Measurements from ENCODE around the gene SPOUT1. TPM values are rescaled to one million over a fixed set of nuclear protein-coding genes. Genes with fewer than 3 reads are reported as not detected.
"Not testable (repeated sequence)": the region's sequence is repeated elsewhere in the genome, so short reads cannot be mapped to it uniquely, and the experiment has no call there.

The SPOUT1 gene
- polyA plus RNA-seq (2013, experiment 1 of 2), result 23.0 TPM
- polyA plus RNA-seq (2013, experiment 2 of 2), result 18.2 TPM

- Histone ChIP-seq H3K4me3 (ENCODE audit: extremely low read depth, insufficient read depth, low read length, poor library complexity, severe bottlenecking) (peak within 1 kb of the TSS; percentile 82), H3K36me3 (ENCODE audit: control insufficient read depth, insufficient read depth, low read length) (peaks cover 36% of the 10 kb centered on the region), H3K27ac (ENCODE audit: low read depth, low read length, severe bottlenecking) (peak within 1 kb of the TSS; percentile 69), H3K9me3 (ENCODE audit: control insufficient read depth, low read length) (no peaks in the 10 kb centered on the region), H3K4me1 (ENCODE audit: control insufficient read depth, insufficient read depth, low read length, poor library complexity, severe bottlenecking) (peaks cover 5% of the 10 kb centered on the region)
- WGBS, 2 experiments (ENCODE audit: insufficient coverage in 2 of 2), result 1 to 2% methylated on average over 51 to 52 of the region's 56 CpGs
Observed at GRCh38 chr9:128829477-128830251, at the start of gene SPOUT1. Gene SPOUT1, minus strand, starts transcription at chr9:128829794. Its CDS starts 14 bp downstream, at chr9:128829780.

GRCh38 chr9:128877852-128878251 lies 48.3 kb upstream of the SPOUT1 start:
- H3K27ac ChIP-seq (ENCODE audit: low read depth, low read length, severe bottlenecking), result no peak overlapping the region
- H3K9me3 ChIP-seq (ENCODE audit: control insufficient read depth, low read length), result no peaks in the 10 kb centered on the region
- no peak overlapping the region for H3K4me3 ChIP-seq (ENCODE audit: extremely low read depth, insufficient read depth, low read length, poor library complexity, severe bottlenecking)
- peaks cover 4% of the 10 kb centered on the region for H3K36me3 ChIP-seq (ENCODE audit: control insufficient read depth, insufficient read depth, low read length)
- WGBS, 2 experiments (ENCODE audit: insufficient coverage in 2 of 2), result 96 to 100% methylated on average over 2 to 5 of the region's 5 CpGs
- H3K4me1 ChIP-seq (ENCODE audit: control insufficient read depth, insufficient read depth, low read length, poor library complexity, severe bottlenecking), result no peaks in the 10 kb centered on the region

- H3K9me3 ChIP-seq (ENCODE audit: control insufficient read depth, low read length); H3K4me1 ChIP-seq (ENCODE audit: control insufficient read depth, insufficient read depth, low read length, poor library complexity, severe bottlenecking); H3K27ac ChIP-seq (ENCODE audit: low read depth, low read length, severe bottlenecking); H3K4me3 ChIP-seq (ENCODE audit: extremely low read depth, insufficient read depth, low read length, poor library complexity, severe bottlenecking): not testable (repeated sequence)
- WGBS, 2 experiments (ENCODE audit: insufficient coverage in 2 of 2), result 75 to 87% methylated on average over 7 of the region's 7 CpGs
- peaks cover 31% of the 10 kb centered on the region for H3K36me3 ChIP-seq (ENCODE audit: control insufficient read depth, insufficient read depth, low read length)
Observed at GRCh38 chr9:128870941-128871265, 41.3 kb upstream of the SPOUT1 start.

- H3K9me3 ChIP-seq (ENCODE audit: control insufficient read depth, low read length), result no peaks in the 10 kb centered on the region
- peaks cover 31% of the 10 kb centered on the region for H3K36me3 ChIP-seq (ENCODE audit: control insufficient read depth, insufficient read depth, low read length)
- no peaks in the 10 kb centered on the region for H3K4me1 ChIP-seq (ENCODE audit: control insufficient read depth, insufficient read depth, low read length, poor library complexity, severe bottlenecking)
- no peak overlapping the region for H3K27ac ChIP-seq (ENCODE audit: low read depth, low read length, severe bottlenecking)
- H3K4me3 ChIP-seq (ENCODE audit: extremely low read depth, insufficient read depth, low read length, poor library complexity, severe bottlenecking), result no peak overlapping the region
- 90 to 100% methylated on average over 2 of the region's 7 CpGs for WGBS, 2 experiments (ENCODE audit: insufficient coverage in 2 of 2)
Observed at GRCh38 chr9:128870128-128870940, 40.7 kb upstream of the SPOUT1 start.

- Histone ChIP-seq H3K9me3 (ENCODE audit: control insufficient read depth, low read length) (no peaks in the 10 kb centered on the region), H3K36me3 (ENCODE audit: control insufficient read depth, insufficient read depth, low read length) (no peaks in the 10 kb centered on the region), H3K4me1 (ENCODE audit: control insufficient read depth, insufficient read depth, low read length, poor library complexity, severe bottlenecking) (no peaks in the 10 kb centered on the region), H3K27ac (ENCODE audit: low read depth, low read length, severe bottlenecking) (no peak overlapping the region), H3K4me3 (ENCODE audit: extremely low read depth, insufficient read depth, low read length, poor library complexity, severe bottlenecking) (no peak overlapping the region)
- WGBS, 2 experiments (ENCODE audit: insufficient coverage in 2 of 2), result 38 to 78% methylated on average over 5 to 10 of the region's 10 CpGs
Observed at GRCh38 chr9:128863647-128864046, 34.1 kb upstream of the SPOUT1 start.

- 97 to 100% methylated on average over 6 of the region's 6 CpGs for WGBS, 2 experiments (ENCODE audit: insufficient coverage in 2 of 2)
- Histone ChIP-seq H3K27ac (ENCODE audit: low read depth, low read length, severe bottlenecking) (no peak overlapping the region), H3K4me1 (ENCODE audit: control insufficient read depth, insufficient read depth, low read length, poor library complexity, severe bottlenecking) (no peaks in the 10 kb centered on the region), H3K36me3 (ENCODE audit: control insufficient read depth, insufficient read depth, low read length) (no peaks in the 10 kb centered on the region), H3K9me3 (ENCODE audit: control insufficient read depth, low read length) (no peaks in the 10 kb centered on the region), H3K4me3 (ENCODE audit: extremely low read depth, insufficient read depth, low read length, poor library complexity, severe bottlenecking) (no peak overlapping the region)
Observed at GRCh38 chr9:128862401-128862851, 32.8 kb upstream of the SPOUT1 start.

- H3K36me3 ChIP-seq (ENCODE audit: control insufficient read depth, insufficient read depth, low read length), result no peaks in the 10 kb centered on the region
- H3K9me3 ChIP-seq (ENCODE audit: control insufficient read depth, low read length), result no peaks in the 10 kb centered on the region
- H3K4me3 ChIP-seq (ENCODE audit: extremely low read depth, insufficient read depth, low read length, poor library complexity, severe bottlenecking), result no peak overlapping the region
- H3K4me1 ChIP-seq (ENCODE audit: control insufficient read depth, insufficient read depth, low read length, poor library complexity, severe bottlenecking), result no peaks in the 10 kb centered on the region
- H3K27ac ChIP-seq (ENCODE audit: low read depth, low read length, severe bottlenecking), result no peak overlapping the region
- WGBS, 2 experiments (ENCODE audit: insufficient coverage in 2 of 2), result 97 to 100% methylated on average over 3 to 4 of the region's 6 CpGs
Observed at GRCh38 chr9:128861501-128861900, 31.9 kb upstream of the SPOUT1 start.

GRCh38 chr9:128860937-128861336 lies 31.3 kb upstream of the SPOUT1 start:
- Histone ChIP-seq H3K4me1 (ENCODE audit: control insufficient read depth, insufficient read depth, low read length, poor library complexity, severe bottlenecking) (no peaks in the 10 kb centered on the region), H3K9me3 (ENCODE audit: control insufficient read depth, low read length) (no peaks in the 10 kb centered on the region), H3K36me3 (ENCODE audit: control insufficient read depth, insufficient read depth, low read length) (no peaks in the 10 kb centered on the region), H3K4me3 (ENCODE audit: extremely low read depth, insufficient read depth, low read length, poor library complexity, severe bottlenecking) (no peak overlapping the region), H3K27ac (ENCODE audit: low read depth, low read length, severe bottlenecking) (no peak overlapping the region)
- WGBS, 2 experiments (ENCODE audit: insufficient coverage in 2 of 2), result 90% methylated on average over 3 to 5 of the region's 5 CpGs

- H3K36me3 ChIP-seq (ENCODE audit: control insufficient read depth, insufficient read depth, low read length); H3K9me3 ChIP-seq (ENCODE audit: control insufficient read depth, low read length); H3K4me1 ChIP-seq (ENCODE audit: control insufficient read depth, insufficient read depth, low read length, poor library complexity, severe bottlenecking); H3K4me3 ChIP-seq (ENCODE audit: extremely low read depth, insufficient read depth, low read length, poor library complexity, severe bottlenecking); H3K27ac ChIP-seq (ENCODE audit: low read depth, low read length, severe bottlenecking): not testable (repeated sequence)
- 91 to 94% methylated on average over 7 of the region's 7 CpGs for WGBS, 2 experiments (ENCODE audit: insufficient coverage in 2 of 2)
Observed at GRCh38 chr9:128858476-128858875, 28.9 kb upstream of the SPOUT1 start.

GRCh38 chr9:128854454-128854853 lies 24.9 kb upstream of the SPOUT1 start:
- H3K27ac ChIP-seq (ENCODE audit: low read depth, low read length, severe bottlenecking); H3K4me1 ChIP-seq (ENCODE audit: control insufficient read depth, insufficient read depth, low read length, poor library complexity, severe bottlenecking); H3K4me3 ChIP-seq (ENCODE audit: extremely low read depth, insufficient read depth, low read length, poor library complexity, severe bottlenecking); H3K36me3 ChIP-seq (ENCODE audit: control insufficient read depth, insufficient read depth, low read length); H3K9me3 ChIP-seq (ENCODE audit: control insufficient read depth, low read length): not testable (repeated sequence)
- 100% methylated on average over 3 of the region's 6 CpGs for WGBS, 2 experiments (ENCODE audit: insufficient coverage in 2 of 2)

GRCh38 chr9:128852646-128853045 lies 23.1 kb upstream of the SPOUT1 start:
- peaks cover 12% of the 10 kb centered on the region for H3K9me3 ChIP-seq (ENCODE audit: control insufficient read depth, low read length)
- not testable (repeated sequence) for H3K36me3 ChIP-seq (ENCODE audit: control insufficient read depth, insufficient read depth, low read length); H3K4me1 ChIP-seq (ENCODE audit: control insufficient read depth, insufficient read depth, low read length, poor library complexity, severe bottlenecking); H3K4me3 ChIP-seq (ENCODE audit: extremely low read depth, insufficient read depth, low read length, poor library complexity, severe bottlenecking); H3K27ac ChIP-seq (ENCODE audit: low read depth, low read length, severe bottlenecking)
- WGBS, 2 experiments (ENCODE audit: insufficient coverage in 2 of 2), result 100% methylated on average over 1 of the region's 2 CpGs; no CpG with 5 or more reads in 1 of the 2 experiments

All from mesodermal cell (in vitro differentiated cells).